NCI-H128 (cell line): Measurements from ENCODE around the gene MAN1A1.

Source experiments
- DNase-seq: peaks from one replicate; lab custom pipeline; 2025; ENCODE audit not compliant: unreplicated experiment; lab: John Stamatoyannopoulos, UW

Gene MAN1A1

DNA sequence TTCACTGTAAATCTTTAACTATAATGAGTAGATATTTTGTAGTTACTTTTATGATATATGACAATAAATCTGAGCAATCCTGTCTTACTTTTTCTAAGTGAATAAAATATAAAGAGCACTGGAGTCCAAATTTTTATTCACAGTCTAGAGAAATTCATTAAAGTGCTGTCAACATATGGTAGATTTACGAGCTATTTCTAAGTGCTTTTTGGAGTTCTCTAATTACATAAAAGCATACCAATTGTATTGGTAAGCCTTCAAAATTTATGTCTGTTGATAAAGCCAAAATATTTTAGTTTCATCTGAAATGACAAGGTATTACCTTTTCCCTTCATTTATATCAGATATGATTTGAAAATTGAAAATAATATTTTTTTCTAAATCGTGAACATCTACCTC, 75.4 kb downstream of the MAN1A1 start:
- no peak for DNase-seq

DNA sequence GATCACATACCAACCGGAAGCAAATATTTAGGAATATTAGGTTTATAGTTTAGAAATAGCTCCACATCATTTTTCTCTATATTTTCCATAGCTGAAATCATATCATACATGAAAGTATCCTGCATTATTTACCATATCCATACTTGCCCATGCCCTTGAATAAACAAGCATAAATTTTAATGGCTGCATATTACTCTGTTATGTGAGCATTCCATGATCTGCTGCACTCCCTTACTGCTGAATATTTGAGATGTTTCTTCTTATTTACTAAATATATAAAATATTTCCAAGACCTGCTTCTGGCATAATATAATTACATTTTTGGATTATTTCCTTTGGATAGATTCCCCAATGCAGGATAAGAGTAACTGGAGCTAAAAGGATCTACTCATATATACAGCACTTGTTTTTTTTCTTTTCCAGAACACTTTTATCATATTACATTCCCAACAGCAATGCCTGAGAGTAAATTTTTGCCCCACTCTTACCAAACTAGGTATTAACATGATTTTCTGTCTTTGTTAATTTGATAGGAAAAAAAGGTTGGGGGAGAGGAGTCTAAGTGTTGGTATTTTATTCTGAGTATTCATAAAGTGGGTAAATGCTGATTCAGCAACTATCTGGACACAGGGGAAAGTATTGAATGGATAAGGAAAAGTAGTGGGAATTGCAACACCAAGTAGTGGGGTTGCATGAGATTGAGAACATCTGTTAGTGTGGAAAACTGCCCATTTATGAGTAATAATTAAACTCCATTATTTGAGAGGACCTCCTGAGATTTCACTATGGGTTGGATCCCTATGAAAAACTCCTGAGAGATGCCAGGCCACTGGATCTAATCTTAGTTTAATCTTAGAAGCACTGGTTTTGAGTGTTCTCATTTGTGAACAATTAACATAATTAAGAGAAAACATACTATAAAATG, 76.0 kb downstream of the MAN1A1 start:
- DNase-seq, result no peak

DNA sequence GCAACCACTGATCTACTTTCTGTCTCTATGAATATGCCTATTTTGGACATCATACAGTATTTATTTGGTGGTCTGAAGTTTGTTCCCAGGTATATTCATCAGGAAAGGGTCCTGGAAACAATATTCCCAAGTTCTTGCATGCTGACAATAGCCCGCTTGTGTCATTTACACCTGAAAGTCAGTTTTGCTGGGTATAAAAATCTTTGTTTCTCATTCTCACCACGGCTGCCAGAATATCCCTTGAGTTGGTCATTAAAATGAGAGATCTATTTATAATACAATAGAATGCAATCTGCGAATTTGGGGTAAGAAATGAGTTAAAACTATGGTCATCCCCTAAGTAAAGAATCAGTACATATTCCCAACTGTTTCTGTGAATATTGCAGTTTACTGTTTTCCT, 79.0 kb downstream of the MAN1A1 start:
- no peak for DNase-seq

DNA sequence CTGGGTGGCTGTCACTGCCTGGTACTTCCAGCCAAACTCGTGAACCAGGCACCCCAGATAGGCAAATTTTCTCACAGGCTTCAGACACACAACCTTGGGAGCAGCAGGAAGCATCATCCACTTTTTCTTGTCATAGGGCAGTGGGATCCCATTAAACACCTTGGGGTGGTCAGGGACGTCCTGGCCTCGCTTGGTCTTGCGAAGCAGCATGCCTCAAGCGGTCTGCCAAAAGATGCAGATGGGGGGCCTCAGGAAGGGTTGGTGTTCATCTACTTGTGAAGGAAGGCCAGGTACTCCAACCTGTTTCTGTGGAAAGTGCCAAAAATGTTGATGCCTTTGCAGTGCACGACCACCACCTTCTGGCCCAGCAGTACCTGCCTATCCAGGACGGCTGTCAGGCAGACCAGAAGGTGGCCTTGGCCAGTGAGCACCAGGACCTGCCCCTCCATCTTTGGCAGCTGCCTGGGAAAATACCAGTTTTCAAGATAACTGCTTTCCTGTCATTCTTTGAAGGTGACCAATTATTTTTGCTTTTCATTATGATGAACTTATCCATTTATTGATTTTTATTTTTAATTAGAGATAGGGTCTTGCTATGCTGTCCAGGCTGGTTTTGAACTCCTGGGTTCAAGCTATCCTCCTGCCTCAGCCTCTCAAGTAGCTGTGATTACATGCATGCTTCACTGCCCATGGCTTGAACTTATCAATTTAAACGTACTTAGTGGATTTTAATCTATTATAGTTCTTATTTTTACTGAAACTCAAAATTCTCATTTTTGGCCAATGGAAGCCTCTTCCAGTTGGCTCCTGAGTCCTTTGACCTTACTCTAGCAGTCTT, 80.1 kb downstream of the MAN1A1 start:
- no peak for DNase-seq

DNA sequence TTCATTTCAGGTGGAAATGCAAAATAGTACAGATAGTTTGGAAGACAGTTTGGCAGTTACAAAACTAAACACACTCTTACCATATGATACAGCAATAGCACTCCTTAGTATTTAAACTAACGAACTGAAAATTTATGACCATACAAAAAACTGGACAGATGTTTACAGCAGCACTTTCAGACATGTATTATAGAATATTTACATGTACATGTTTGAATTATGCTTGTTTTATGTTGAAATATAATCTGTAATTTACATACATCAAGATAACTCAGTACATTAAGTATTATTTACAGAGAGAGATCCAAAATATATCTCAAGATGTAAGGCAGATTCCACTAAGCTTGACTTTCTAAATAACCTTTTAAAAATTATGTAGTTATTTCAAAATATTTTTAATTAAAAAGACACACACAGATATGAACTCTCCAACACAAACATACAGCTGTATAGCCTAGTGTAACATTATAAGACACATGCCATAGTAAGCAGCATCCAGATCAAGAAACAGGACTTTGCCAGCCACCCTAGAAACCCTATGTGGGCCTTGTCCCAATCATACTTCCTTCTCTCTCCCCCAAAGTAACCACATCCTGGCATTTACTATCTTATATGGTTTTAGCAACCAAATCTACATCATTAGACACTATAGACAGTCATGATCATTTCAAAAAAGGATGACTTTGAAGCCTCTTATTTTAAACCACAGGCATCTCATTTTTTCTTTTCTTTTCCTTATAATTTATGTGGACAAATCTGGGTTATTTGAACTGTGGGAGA, 82.2 kb downstream of the MAN1A1 start:
- DNase-seq, result no peak

DNA sequence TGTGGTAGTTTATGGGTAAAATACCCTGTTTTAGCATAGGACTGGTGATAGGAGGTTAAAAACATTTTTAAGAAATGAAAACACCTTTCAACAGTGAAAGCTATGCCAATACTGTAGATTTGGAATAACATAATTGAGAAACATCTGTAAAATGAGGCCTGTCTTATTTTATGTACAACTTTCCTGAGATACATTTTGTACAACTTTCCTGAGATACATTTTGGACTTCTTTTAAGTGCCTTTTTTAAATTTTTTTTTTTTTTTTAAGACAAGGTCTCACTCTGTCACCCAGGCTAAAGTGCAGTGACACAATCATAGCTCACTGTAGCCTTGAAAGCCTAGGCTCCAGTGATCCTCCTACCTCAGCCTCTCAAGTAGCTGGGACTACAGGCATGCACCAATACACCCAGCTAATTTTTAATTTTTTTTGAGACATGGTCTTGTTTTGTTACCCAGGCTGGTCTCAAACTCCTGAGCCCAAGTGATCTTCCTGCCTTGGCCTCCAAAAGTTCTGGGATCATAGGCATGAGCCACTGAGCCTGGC, 84.6 kb downstream of the MAN1A1 start:
- no peak for DNase-seq

DNA sequence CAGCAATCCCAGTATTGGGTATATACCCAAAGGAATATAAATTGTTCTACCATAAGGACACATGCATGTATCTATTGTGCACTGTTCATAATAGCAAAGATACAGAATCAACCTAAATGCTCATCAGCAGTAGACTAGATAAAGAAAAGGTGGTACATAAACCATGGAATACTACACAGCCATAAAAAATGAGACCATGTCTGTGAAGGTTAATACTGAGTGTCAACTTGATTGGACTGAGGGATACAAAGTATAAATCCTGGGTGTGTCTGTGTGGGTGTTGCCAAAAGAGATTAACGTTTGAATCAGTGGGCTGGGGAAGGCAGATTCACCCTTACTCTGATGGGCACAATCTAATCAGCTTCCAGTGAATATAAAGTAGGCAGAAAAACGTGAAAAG, 86.9 kb downstream of the MAN1A1 start:
- no peak for DNase-seq

DNA sequence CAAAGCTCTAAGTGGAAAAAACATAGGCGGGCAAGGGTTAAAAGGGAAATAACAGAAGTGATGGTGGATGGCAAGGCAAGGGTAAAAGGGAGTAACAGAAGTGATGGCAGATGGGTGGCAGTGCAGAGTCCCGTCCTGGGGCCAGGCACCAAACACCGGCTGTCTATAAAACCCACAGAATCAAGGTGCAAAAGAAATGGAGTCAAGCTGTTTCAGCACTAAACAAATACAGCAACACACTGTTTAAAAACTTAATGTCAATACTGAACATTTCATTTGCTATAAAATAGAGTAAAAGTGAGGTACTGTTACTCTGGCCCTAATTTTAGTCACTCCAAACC, 87.6 kb downstream of the MAN1A1 start:
- DNase-seq, result no peak

DNA sequence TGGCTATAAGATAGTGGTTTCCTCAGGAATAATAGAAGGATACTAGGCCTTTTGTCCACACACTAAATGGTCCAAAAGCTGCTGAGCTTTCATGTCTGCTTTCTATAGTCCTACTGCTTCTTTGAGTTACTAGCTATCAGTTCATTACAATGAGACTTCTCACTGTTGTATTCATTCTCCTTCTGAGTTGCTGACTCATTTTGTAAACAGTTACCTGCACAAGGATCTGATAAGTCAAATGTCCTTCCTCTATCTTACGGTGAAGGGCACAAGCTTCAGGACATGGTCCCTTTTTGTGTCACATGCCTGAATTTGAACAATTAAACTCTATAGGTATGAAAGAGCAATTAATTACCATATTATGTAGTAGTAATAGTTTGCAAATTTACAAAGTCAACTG, 90.5 kb downstream of the MAN1A1 start:
- DNase-seq, result no peak

DNA sequence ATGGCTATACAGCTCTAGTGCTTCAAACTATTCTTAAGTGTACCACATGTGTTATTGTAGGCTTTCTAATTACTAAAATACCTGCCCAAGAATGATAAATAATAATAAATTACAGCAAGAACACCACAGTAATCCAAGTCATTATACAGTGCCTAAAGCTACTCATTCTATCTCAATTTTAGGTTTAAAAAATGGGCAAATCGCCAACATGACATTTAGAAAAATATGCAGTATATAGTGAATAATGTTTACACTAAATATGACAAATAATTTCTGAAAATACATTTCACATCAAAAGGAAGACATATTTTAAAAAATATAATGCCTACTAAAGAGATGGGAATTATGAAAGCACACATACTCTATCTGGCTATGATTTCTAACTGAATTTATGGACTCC, 91.8 kb downstream of the MAN1A1 start:
- no peak for DNase-seq

DNA sequence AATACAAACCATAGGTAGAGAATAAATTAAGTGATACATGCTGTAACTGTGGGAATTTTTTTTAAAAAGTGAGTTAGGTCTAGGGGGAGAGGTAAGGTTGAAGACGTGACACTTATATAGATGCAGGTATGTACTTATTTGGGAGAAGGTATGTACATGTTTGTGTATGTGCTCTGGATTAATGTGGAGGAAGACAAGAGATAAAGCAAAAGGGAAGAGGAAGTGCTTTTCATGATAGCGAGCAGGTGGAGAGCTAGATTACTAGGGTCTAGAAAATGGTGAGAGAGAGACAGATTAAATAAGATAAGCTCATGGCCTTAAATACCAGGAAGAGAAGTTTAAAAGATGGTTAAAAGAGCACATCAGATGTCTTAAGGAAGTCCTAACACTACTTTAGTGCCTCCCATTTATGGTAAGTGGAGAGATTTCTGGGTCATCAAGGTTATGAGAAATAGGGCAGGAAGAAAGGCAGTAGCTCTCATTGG, 92.5 kb downstream of the MAN1A1 start:
- DNase-seq, result no peak

DNA sequence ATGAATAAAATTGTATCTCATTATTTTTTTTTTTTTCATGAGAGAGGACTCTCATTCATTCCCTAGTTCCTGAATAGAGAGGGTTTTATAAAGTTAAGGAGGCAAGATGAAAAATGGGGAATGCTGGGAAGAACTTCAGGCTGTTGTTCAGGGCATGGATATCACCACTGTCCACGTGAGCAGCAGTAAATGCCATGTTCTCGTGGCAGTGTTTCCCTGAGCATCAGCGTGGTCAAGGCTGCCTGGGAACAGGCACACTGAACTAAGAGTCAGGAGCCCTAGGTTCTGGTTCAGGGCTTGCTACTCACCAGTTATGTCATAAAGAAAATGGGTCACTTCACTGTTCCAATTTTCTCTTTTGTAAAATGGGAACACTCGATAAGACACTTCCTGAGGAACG, 93.2 kb downstream of the MAN1A1 start:
- no peak for DNase-seq

DNA sequence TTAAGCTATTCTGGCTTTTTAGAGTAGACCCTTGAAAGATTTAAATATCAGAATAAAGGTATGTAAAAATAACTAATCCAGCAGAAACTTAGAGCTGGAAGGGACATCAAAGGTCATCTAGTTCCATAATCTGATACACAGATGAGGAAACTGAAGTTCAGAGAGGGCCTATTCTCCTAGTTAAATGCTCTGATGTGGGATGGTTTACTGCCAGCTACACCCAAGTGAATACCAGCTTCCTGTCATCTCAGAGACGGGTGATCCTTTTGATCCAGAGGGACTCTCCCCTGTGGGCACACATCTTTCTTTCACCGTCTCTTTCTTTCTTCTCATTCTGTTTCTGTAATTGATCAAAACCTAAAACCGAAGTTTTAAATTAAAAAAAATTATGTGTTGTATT, 94.1 kb downstream of the MAN1A1 start:
- no peak for DNase-seq

DNA sequence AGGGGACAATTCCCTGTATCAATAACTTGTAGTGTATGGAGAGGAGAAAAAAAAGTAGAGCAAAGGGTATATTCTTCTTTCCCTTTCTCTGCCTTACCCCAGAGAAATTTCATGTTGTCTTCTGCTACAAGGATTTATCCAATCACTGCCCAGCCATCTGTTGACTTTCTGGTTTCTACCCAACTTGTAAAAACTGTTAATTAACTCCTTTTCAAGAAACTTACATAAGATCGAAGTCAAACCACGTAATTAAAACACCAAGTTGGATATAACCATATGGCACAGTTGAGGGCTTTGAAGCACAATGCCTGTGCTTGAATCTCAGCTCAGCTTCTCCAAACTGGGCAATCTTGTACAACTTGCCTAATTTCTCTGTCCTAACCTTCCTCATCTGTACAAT, 99.5 kb downstream of the MAN1A1 start:
- DNase-seq, result no peak

DNA sequence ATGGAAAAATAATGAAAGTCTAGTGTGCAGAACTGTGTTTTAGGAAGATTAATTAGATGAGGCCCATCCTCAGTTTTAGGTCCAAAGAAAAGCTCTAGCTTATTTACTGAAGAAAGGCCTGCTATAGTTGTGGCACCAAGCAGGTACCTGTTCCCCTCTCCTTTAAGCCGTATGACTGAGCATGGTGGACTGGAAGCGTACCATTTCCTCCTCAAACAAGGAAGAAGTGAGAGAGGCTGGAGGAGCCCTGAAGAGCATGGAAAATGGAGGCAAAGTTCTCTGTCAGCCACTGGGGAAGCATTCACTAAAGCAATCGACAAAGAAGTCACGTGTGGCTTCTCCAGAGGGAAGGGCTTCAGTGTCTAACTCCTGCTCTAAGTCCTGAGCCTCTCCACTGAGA, 100.2 kb downstream of the MAN1A1 start:
- DNase-seq, result no peak

DNA sequence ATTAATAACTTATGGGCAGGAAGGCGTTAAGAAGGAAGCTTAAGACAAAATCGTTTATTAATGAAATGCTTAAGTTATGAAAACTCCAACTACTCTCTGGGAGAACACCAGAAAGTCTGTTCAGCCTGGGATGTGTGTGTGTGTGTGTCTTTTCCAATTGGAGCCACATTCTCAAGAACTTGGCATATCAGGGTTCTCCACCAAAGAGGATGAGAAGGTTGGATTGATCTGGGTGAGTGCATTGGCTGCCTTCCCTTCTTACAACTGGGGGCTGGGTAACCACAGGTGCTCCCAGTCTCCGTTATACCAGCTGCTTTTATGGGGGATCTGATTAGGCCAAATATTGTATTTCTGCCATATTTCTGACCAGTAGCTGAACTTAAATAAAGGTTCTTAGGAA, 102.1 kb downstream of the MAN1A1 start:
- no peak for DNase-seq

DNA sequence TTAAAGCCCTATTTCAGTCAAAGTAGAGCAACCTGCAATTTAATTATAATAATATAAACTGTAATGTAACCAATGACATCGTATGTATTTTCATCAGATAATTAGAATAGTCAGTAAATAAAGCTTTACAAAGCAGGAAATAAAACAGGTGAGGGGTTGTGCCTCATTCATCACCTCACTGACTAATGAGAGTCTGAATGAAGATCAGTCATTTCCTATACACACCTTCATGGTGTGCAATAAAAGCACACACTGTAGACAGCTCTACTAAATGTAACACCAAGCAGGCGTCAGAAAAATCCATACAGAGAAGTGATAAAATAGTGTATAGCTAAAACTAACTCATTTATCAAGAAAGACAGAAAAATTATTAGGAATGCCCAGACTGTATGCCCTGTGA, 105.9 kb downstream of the MAN1A1 start:
- no peak for DNase-seq

DNA sequence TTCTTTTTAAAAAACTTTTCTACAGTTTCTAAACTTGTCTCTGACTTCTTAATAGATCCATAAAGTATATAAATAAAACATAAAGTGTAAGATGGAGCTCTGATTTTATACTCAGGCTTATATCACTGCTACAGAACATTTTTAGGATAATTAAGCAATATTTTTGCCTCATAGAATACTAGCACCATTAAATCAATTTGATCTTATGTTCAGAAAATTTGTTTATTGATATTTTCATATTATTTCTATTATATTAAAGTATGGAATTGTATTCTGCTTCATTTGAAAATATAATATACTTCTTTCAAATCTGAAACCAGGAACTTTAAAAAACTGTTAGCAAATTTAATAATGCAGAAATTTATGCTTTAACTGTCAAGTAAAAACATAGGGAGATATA, 106.5 kb downstream of the MAN1A1 start:
- no peak for DNase-seq

DNA sequence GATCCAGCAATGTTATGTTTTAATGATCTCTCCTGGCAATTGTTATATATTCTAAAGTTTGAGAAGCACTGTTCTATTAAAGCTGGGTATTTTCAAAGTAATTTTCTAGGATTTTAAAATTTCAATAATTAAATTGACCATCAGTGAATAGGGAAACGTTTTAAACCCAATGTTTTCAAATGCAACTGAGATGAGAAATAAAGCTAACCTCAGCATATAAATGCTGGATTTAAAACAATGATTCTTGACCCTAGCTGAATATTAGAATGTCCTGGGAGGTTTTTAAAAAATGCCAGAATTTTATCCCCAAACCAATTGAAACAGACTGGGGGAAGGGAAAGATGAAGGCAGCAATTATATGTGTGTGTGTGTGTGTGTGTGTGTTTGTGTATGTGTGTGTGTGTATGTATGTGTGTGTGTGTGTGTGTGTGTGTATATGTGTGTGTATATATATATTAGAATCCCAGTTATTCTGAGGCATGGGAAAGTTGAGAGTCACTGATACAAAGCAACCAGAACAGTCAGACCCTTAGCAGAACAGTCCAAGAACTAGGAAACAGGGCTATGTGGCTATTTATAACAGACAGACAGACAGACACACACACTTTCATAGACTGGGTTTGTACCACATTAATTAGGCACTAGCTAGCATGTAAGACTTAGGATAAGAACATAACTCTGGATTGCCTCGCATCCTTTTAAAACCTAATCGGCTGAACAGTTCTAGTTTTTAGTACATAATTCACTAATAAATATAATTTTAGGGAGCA, 107.8 kb downstream of the MAN1A1 start:
- DNase-seq, result no peak

DNA sequence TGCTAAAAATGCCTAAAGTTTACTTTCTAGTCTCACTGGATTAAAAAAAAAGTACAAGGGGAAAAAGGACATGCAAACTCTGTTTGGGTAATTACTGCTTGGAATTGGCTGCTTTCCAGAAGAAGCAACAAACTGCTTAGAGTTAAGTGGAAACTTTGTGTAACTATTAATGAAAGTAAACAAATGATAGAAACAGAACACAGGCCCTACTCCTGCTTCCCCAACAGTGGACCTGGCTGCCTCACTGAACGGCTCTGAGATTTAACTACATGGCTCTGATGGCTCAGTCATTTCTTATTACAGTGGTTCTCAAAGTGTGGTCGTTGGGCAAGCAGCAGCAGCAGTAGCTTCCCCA, 108.5 kb downstream of the MAN1A1 start:
- DNase-seq, result no peak
